Bronchus fibroblast of lung (primary cell): ENCODE data around the gene MIXL1. TPM values are rescaled to one million over a fixed set of nuclear protein-coding genes. Genes with fewer than 3 reads are reported as not detected.

Experiments
- total RNA-seq: library from RNA; depleted of rRNA; stranded (reverse); fragments of >200 nt; gene quantifications from 2 replicates; pipeline ENCODE4 v1.2.3, GENCODE V29; 2015

MIXL1 gene
- not detected in 2 replicates for total RNA-seq

GRCh38 chr1:226223157-226223785 lies at the start of gene MIXL1:
MIXL1 (plus strand) TSS chr1:226223664; CDS start chr1:226223682, 18 bp downstream.

GRCh38 chr1:226186124-226187018 lies 37.1 kb upstream of the MIXL1 start, which contains the start of gene ACBD3:
ACBD3 (minus strand) TSS chr1:226186741; CDS start chr1:226186675, 66 bp downstream.

Other genes starting within 250 kb of the MIXL1 start
- gene SDE2, start 224.3 kb upstream of the MIXL1 start, total RNA-seq = 8.3 and 11.6 TPM in 2 replicates
- 245 and 254 TPM in 2 replicates for gene H3-3A, start 160.9 kb upstream of the MIXL1 start, total RNA-seq
- 37.0 and 40.7 TPM in 2 replicates for gene ACBD3, start 36.9 kb upstream of the MIXL1 start, total RNA-seq
- 6.9 and 7.6 TPM in 2 replicates for gene LIN9, start 85.5 kb downstream of the MIXL1 start, total RNA-seq
- 154 and 157 TPM in 2 replicates for gene PARP1, start 184.4 kb downstream of the MIXL1 start, total RNA-seq